BLaER1 (cell line): ENCODE results near the gene DACT2.
"Not testable (repeated sequence)": the region's sequence is repeated elsewhere in the genome, so short reads cannot be mapped to it uniquely, and the experiment has no call there.

ENCODE experiments used
- H3K27ac ChIP-seq: shearing (Covaris generic); formaldehyde crosslinking; 2 replicates; pipeline ENCODE4 v1.8.1; 2022
- H3K27me3 ChIP-seq: shearing (Covaris generic); formaldehyde crosslinking; 2 replicates; pipeline ENCODE4 v1.8.1; 2022
- H3K36me3 ChIP-seq: shearing (Covaris generic); formaldehyde crosslinking; 2 replicates; pipeline ENCODE4 v1.8.1; 2022
- H3K4me1 ChIP-seq: shearing (Covaris generic); formaldehyde crosslinking; 2 replicates; pipeline ENCODE4 v1.8.1; 2022
- H3K4me2 ChIP-seq: shearing (Covaris generic); formaldehyde crosslinking; 2 replicates; pipeline ENCODE4 v1.8.1; 2022
- H3K4me3 ChIP-seq: shearing (Covaris generic); formaldehyde crosslinking; 2 replicates; pipeline ENCODE4 v1.8.1; 2022
- H3K9ac ChIP-seq: shearing (Covaris generic); formaldehyde crosslinking; 2 replicates; pipeline ENCODE4 v1.8.1; 2022
- H3K9me3 ChIP-seq: shearing (Covaris generic); formaldehyde crosslinking; 2 replicates; pipeline ENCODE4 v1.8.1; 2022
- H4K20me1 ChIP-seq: shearing (Covaris generic); formaldehyde crosslinking; 2 replicates; pipeline ENCODE4 v1.8.1; 2022
- Cebpa-rat ChIP-seq: shearing (Covaris generic); IDR thresholded peaks from 2 replicates; pipeline ENCODE4 v1.8.1; 2022

The DACT2 gene

GRCh38 chr6:168268755-168269154 lies 50.8 kb downstream of the DACT2 start:
- Histone ChIP-seq H3K9me3 (no peaks in the 10 kb centered on the region), H3K36me3 (no peaks in the 10 kb centered on the region), H3K9ac (no peak overlapping the region), H4K20me1 (no peaks in the 10 kb centered on the region), H3K27ac (0 out of 2 replicates have a peak overlapping the region, but pooled peaks have one; percentile 14), H3K27me3 (no peaks in the 10 kb centered on the region), H3K4me3 (no peak overlapping the region), H3K4me1 (peaks cover 39% of the 10 kb centered on the region), H3K4me2 (peak overlapping the region; percentile 59)
- no peak for TF ChIP-seq Cebpa-rat

GRCh38 chr6:168267779-168268178 lies 51.8 kb downstream of the DACT2 start:
- not testable (repeated sequence) for H3K36me3 ChIP-seq, H3K27ac ChIP-seq, H3K4me3 ChIP-seq, H3K9ac ChIP-seq, H3K9me3 ChIP-seq, H3K27me3 ChIP-seq, H3K4me2 ChIP-seq, H4K20me1 ChIP-seq
- peaks cover 29% of the 10 kb centered on the region for H3K4me1 ChIP-seq

GRCh38 chr6:168265827-168266815 lies 53.5 kb downstream of the DACT2 start:
- H3K4me3 ChIP-seq, result no peak overlapping the region
- no peaks in the 10 kb centered on the region for H4K20me1 ChIP-seq
- no peaks in the 10 kb centered on the region for H3K27me3 ChIP-seq
- no peak for TF ChIP-seq Cebpa-rat
- peaks cover 21% of the 10 kb centered on the region for H3K4me1 ChIP-seq
- H3K36me3 ChIP-seq, result no peaks in the 10 kb centered on the region
- no peaks in the 10 kb centered on the region for H3K9me3 ChIP-seq
- no peak overlapping the region for H3K27ac ChIP-seq
- H3K4me2 ChIP-seq, result no peak overlapping the region
- no peak overlapping the region for H3K9ac ChIP-seq

GRCh38 chr6:168265394-168265793 lies 54.2 kb downstream of the DACT2 start:
- Histone ChIP-seq H4K20me1 (no peaks in the 10 kb centered on the region), H3K4me2 (no peak overlapping the region), H3K4me1 (peaks cover 21% of the 10 kb centered on the region), H3K9ac (no peak overlapping the region), H3K9me3 (no peaks in the 10 kb centered on the region), H3K36me3 (no peaks in the 10 kb centered on the region), H3K27me3 (no peaks in the 10 kb centered on the region), H3K27ac (no peak overlapping the region), H3K4me3 (no peak overlapping the region)
- TF ChIP-seq Cebpa-rat, result no peak

- no peak overlapping the region for H3K27ac ChIP-seq
- TF ChIP-seq Cebpa-rat, result no peak
- H3K4me3 ChIP-seq, result no peak overlapping the region
- no peak overlapping the region for H3K9ac ChIP-seq
- H3K9me3 ChIP-seq, result no peaks in the 10 kb centered on the region
- no peak overlapping the region for H3K4me2 ChIP-seq
- H3K27me3 ChIP-seq, result no peaks in the 10 kb centered on the region
- no peaks in the 10 kb centered on the region for H3K36me3 ChIP-seq
- no peaks in the 10 kb centered on the region for H4K20me1 ChIP-seq
- H3K4me1 ChIP-seq, result peaks cover 21% of the 10 kb centered on the region
These were observed 54.8 kb downstream of the DACT2 start for GRCh38 chr6:168264593-168265335.

GRCh38 chr6:168263351-168263905 lies 56.1 kb downstream of the DACT2 start:
- no peaks in the 10 kb centered on the region for H3K36me3 ChIP-seq
- TF ChIP-seq Cebpa-rat, result no peak
- H4K20me1 ChIP-seq, result no peaks in the 10 kb centered on the region
- H3K4me3 ChIP-seq, result no peak overlapping the region
- peaks cover 9% of the 10 kb centered on the region for H3K4me1 ChIP-seq
- H3K27me3 ChIP-seq, result no peaks in the 10 kb centered on the region
- H3K9ac ChIP-seq, result no peak overlapping the region
- H3K4me2 ChIP-seq, result no peak overlapping the region
- no peaks in the 10 kb centered on the region for H3K9me3 ChIP-seq
- no peak overlapping the region for H3K27ac ChIP-seq

GRCh38 chr6:168261234-168261633 lies 58.3 kb downstream of the DACT2 start:
- Histone ChIP-seq H3K36me3 (no peaks in the 10 kb centered on the region), H3K4me2 (no peak overlapping the region), H3K27ac (no peak overlapping the region), H3K4me3 (no peak overlapping the region), H3K9ac (no peak overlapping the region), H3K9me3 (peaks cover 3% of the 10 kb centered on the region; the same call in 1 of the 2 replicates), H3K4me1 (peaks cover 7% of the 10 kb centered on the region), H3K27me3 (no peaks in the 10 kb centered on the region), H4K20me1 (no peaks in the 10 kb centered on the region)
- TF ChIP-seq Cebpa-rat, result no peak

GRCh38 chr6:168260420-168260987 lies 59.1 kb downstream of the DACT2 start:
- no peak overlapping the region for H3K9ac ChIP-seq
- H3K4me3 ChIP-seq, result no peak overlapping the region
- no peaks in the 10 kb centered on the region for H3K36me3 ChIP-seq
- no peaks in the 10 kb centered on the region for H4K20me1 ChIP-seq
- no peak overlapping the region for H3K27ac ChIP-seq
- no peak for TF ChIP-seq Cebpa-rat
- no peaks in the 10 kb centered on the region for H3K27me3 ChIP-seq
- H3K4me2 ChIP-seq, result no peak overlapping the region
- peaks cover 7% of the 10 kb centered on the region for H3K4me1 ChIP-seq
- peaks cover 9% of the 10 kb centered on the region for H3K9me3 ChIP-seq

- Histone ChIP-seq H3K4me1 (peaks cover 7% of the 10 kb centered on the region), H3K9me3 (peaks cover 19% of the 10 kb centered on the region), H4K20me1 (no peaks in the 10 kb centered on the region), H3K4me2 (no peak overlapping the region), H3K27ac (no peak overlapping the region), H3K9ac (no peak overlapping the region), H3K36me3 (no peaks in the 10 kb centered on the region), H3K27me3 (no peaks in the 10 kb centered on the region), H3K4me3 (no peak overlapping the region)
- no peak for TF ChIP-seq Cebpa-rat
These were observed 60.8 kb downstream of the DACT2 start for GRCh38 chr6:168258795-168259194.
